DMS53 treated with DMSO at 0.1 percent for 48 hours (cell line): ENCODE results near the gene ENKUR.
"Not testable (repeated sequence)": the region's sequence is repeated elsewhere in the genome, so short reads cannot be mapped to it uniquely, and the experiment has no call there.

ENCODE experiments used
- DNase-seq: peaks from one replicate; lab custom pipeline; 2025; ENCODE audit not compliant: unreplicated experiment; lab: John Stamatoyannopoulos, UW

Gene ENKUR

DNA sequence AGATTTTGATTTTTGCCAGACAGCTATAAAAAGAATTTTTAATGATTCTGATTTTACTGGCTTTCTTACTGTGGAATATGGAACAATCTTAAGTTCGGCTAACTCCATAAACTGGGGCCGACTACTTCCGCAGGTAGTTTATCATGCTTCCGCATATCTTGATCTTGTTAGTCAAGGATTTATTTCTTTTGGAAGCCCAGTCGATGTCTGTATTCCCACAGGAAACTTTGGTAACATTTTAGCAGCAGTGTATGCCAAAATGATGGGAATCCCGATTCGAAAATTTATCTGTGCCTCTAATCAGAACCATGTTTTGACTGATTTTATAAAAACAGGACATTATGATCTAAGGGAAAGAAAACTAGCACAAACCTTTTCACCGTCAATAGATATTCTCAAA lies 8.6 kb upstream of the ENKUR start:
- no peak for DNase-seq

DNA sequence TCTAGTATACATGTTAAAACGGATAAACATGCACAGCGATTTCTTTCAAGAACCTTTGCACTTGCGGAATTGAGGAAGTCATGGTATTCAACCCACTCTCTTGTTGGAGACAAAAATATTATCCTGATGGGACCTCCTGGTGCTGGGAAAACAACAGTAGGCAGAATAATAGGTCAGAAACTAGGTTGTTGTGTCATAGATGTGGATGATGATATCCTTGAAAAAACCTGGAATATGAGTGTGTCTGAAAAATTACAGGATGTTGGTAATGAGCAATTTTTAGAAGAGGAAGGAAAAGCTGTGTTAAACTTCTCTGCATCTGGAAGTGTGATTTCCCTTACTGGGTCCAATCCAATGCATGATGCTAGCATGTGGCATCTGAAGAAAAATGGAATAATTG lies 7.3 kb upstream of the ENKUR start:
- no peak for DNase-seq

DNA sequence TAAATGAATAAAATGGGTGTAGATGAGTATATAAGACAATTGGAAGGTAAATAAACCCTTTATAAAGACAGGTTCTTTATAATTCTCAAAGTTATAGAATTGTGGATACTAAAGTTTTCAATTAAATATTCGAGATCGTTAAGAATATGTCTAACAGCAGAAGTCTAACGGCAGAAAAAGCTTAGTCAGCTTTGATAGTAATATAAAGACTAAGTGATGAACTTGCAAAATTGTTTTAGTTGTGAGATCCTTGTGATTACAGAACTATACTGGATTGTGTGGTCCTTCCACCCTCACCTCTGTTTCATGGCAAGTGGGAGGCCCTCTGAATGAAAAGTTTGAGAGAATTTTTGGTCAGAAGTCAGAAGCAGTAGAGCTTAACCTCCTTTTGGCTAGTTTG lies 2.7 kb upstream of the ENKUR start:
- no peak for DNase-seq

DNA sequence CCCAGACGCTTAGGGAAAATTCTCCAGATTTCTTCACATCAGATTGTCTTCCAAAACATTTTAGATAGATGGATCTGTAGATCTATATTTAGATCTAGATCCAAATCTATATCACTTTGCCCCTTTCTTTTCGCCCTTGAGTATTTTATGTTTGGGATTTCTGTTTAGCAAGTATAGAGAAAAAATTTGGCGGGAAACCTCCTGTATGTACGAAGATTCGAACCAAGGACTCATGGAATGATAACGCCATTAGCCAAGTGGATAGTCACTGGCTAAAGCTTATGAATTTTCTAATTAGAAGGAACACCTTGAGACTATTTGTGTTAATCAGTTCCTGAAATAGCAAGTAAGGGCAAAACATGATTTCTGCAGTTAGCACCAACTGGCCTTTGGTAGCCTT lies 1.7 kb upstream of the ENKUR start:
- DNase-seq: no peak

DNA sequence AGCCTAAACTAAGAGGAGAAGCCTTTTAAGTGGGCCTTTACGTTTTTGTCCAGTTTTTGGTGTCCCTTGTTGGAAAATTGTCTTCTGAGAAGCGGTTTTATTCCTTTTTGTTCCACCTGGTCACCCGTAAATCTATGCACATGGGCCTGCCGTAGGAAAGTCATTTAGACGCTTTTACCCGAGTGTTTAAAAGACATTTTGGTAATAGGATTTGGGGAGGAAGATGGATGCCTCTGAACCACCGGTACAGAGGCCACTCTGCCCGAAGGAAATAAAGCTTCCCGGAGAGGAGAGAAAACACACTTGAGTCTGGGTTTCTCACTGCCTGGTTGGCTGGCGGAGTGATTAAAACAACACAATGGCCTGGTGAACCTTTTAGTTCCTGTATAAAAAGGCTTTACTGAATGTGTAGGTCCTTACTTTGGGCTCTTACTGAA lies 1.2 kb upstream of the ENKUR start:
- DNase-seq: no peak

DNA sequence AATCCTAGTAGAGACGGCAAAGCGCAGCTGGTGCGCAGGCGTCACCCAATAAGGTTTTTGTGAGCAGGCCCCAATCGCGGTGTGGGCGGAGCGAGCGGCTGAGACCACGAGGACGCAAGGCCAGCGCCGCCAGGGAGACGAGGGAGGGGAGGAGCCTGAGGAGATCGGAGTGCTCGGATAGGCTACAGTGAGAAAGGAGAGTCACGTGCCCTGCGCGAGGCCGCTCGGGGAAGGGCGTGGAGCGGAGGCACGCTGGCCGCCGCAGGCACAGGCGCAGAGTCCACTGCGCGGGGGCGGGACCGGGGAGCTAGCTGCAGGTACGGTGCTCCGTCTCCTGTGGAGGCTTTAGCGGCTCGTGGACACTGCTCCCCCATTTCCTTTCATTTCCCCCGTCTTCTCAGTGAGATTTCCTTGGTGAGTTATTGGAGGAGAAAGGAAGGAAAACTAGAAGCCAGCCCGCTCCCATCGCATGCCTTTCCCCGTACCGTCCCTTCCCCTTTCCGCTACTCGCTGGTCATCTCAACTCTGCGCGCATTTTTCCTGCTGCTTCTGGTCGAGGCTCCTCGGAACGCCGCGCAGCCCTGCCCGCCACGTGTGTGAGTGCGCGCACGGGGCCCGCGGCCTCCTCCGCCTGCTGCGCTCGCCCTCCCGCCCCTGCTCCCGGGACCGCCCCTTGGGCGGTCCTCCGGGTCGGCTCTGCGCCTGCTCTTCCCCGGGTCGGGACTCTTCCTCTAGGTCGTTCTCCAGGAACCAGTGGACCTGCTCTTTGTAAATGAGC lies 607 bp upstream of the ENKUR start, which contains the start of gene THNSL1:
THNSL1 (plus strand) TSS at position 237 of the 778 bp plus-strand sequence. CDS start 6,612 bp downstream, outside the sequence.
- DNase-seq: peak; percentile 98

DNA sequence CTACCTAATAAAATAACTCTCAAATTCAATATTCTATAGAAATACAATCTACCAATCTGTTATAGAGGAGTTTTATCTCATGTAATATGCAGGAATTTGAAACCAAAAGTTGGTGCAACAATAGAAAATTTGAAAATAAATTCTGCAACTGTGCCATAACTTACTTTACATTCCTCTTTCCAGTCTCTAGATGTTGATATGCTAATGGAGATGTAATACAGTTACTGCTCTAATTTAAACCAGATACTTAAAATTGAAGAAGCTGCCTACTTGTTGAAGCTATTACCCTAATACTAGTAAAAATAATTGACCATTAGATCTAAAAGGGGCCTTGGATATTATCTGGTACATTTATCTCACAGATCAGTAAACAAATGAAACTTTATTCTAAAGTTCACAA lies 1.4 kb downstream of the ENKUR start:
- DNase-seq: no peak

DNA sequence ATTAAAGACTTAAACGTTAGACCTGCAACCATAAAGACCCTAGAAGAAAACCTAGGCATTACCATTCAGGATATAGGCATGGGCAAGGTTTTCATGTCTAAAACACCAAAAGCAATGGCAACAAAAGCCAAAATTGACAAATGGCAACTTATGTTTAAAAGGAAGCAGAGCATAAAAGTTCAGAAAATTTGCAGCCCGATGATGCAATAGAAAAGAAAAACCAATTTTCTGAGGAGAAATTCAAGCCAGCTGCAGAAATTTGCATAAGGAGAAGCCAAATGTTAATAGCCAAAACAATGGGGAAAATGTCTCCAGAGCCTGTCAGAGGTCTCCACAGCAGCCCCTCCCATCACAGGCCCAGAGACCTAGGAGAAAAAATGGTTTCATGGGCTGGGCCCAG lies 4.4 kb downstream of the ENKUR start:
- not testable (repeated sequence) for DNase-seq

DNA sequence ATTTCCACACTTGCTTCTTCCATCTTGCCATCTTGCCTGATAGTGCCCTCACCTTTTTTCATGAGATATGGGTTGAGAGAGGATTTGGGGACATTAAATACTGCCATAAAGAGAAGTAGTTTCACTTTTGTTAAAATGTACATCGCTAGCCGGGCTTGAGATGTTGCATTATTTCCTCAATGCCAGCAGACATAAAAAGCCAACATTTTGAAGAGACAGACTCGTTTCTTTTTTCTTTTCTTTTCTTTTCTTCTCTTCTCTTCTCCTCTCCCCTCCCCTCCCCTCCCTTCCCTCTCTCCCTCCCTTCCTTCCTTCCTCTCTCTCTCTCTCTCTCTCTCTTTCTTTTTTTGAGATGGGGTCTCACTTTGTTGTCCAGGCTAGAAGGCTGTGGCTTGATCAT lies 17.9 kb downstream of the ENKUR start:
- no peak for DNase-seq

DNA sequence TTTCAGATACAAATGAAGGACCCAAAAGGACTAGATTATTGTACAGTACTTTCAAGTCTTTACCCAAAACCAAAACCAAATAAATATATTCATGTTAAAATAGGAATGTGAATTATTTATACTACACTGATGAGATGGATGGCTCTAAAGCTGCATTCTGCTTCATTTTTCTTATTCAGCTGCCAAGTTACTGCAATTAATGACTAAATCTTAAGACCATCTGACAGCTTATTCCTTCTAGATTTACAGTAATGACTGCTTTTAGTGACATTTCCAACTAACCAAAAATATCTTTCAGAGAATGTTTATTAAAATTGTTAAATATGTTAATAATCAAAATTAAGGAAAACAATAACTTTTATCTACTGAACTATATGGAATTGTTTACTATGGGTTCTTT lies 20.9 kb downstream of the ENKUR start:
- DNase-seq: no peak

DNA sequence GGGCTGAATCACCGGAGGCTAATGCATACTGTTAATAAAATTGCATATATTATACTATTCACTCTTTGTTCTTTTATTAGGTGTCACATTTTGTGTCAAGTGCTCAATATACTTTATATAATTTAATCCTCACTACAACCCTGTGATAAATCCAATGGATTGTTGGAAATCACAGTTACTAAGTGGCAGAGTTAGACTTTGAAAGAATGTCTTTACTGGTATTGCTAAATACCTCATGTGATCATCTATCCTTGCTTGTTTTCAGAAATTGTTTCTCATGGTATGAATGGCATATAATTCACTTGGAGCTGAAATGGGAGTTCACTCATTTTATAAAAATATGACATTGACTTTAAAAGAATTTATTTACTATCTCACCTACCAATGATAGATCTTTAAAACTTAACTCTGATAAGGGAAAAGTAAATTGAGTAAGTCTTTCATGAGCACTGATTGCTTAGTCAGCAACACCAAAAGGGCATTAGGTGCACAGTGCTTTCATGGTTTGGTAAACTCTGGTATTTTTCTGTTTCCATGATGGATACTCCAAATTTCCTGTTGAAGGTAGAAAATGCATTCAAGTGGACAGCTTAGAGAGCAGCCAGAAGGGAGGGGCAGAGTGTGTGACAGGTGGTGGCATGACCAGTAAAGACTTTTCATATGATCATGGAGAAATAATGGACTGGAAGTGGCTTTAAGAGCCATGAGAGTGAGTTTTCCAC lies 22.6 kb downstream of the ENKUR start:
- DNase-seq: no peak

DNA sequence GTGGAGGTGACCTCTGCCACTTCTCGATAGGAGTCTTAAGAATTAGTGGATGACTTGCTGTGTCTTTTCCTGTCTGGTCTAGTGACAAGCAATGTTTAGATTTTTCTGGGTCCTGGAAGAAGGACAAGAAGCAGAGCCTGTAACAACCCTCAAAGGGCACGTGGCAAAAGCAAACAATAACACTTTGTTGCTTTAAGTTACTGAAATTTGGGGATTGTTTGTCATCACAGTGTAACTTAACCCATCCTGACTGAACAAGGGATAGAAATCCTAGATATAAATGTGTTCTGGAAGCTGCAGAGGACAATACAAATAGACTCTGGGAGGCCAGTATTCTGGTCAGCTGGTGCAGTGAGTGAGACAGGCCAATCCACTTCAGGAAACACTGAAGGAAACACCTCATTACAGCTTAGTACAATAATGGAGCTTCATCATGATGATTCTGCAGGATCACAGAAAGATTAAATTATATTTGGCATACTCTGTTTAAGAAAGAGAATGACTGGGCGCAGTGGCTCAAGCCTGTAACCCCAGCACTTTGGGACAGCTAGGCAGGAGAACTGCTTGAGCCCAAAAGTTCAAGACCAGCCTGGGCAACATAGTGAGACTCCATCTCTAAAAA lies 23.3 kb downstream of the ENKUR start:
- no peak for DNase-seq

DNA sequence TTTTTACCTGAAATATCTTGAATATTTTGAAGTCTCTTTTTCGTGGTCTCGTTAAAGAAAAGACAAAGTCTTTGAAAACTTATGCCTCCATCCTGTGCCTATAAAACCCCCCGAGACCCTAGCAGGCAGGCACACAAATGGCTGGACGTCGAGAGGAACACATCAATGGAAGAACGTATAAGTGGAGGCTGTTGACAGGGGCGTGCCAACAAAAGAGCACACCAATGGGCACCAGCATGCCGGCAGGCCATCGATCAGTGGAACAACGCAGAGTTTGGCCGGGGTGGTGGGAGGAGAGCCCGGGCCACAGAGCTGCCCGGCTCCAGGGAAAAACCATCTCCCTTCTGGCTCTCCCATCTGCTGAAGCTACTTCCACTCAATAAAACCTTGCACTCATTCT lies 24.7 kb downstream of the ENKUR start:
- DNase-seq: no peak

DNA sequence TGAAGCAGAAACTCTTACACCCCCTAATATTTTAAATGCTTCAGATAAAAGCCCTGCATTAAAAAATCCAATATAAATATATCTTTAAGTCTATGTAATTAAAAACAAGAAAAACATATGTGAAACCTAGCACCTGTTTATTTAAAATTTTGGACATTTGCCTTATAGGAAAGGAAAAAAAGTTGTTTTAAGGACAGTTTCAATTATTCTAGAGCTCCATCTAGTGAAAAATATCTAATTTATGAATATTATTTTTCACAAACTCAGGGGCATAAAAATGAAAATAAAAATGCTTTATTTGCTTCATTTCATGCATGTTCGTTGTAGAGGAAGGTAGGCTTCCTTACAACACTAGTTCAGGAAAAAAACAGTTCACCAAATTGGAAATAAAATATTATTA lies 26.1 kb downstream of the ENKUR start:
- no peak for DNase-seq

DNA sequence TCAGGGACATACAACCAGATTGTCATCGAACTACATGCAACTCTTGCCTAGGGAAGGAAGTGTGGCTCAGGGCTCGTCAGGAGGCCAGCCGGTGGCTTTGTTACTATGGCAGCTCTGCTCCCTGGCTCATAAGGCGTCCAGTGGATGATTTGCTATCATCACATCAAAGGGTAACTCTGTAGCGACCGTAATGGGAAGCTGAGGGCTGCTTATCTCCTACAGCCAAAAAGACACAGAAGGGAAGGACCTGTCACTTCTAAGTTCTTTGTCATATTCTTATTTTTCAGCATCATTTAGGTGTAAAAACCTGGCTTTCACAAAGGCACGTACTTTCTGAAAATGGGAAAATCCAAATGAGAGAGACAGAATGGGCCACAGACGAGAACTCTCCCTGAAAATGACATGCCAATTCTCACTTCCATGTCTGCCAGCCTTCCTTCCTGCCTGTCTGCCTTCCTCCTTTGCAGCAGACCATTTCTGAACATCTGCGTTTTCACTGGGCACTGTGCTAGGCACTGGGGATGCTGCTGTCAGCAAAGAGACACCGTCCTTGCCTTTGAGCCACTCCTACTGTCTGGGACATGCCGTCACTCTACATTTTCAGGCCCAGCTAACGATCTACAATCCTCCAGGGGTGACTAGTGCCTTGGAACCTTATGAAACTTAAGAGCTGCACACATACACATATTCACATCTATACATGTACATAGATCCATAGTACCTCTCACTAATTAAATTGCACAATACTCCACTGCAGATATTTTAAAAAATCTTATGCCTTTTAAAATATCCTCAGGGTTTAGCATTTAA lies 26.9 kb downstream of the ENKUR start:
- DNase-seq: no peak

DNA sequence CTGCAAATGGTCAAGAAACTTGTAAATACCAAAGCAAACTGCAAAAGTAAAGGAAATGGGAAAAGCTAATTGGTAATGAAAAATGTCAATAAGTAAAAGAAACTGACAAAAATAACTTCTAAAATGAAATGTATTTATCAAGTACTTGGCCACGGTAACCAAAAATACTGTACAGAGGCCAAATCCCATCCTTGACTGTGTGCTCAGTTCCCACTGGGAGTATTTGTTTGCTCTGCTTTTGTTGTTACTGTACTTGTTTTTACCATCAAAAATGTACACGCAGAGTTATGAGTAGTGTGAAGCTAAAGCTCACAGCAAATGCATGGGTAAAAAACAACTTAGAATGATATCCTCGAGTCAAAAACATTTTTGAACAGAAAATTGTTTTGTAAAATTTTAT lies 31.1 kb downstream of the ENKUR start:
- DNase-seq: no peak

DNA sequence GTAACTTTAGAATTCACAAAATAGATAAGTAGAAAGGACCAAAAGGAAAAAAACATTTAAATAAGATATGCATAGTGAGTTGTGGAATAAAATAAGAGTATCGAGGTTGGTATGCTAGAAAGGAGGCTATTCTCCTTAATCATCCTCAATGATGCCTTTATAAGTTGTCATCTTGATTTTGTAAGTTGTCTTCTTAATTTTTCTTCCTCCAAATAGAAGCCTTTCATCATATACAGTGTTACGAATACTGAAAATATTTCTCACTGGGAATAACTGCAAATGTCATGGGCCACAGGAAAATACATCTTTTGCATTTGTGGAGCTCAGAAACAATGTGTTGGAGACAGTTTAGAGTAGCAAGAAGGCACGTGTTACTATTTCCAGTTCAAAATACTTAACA lies 32.0 kb downstream of the ENKUR start:
- DNase-seq: no peak

DNA sequence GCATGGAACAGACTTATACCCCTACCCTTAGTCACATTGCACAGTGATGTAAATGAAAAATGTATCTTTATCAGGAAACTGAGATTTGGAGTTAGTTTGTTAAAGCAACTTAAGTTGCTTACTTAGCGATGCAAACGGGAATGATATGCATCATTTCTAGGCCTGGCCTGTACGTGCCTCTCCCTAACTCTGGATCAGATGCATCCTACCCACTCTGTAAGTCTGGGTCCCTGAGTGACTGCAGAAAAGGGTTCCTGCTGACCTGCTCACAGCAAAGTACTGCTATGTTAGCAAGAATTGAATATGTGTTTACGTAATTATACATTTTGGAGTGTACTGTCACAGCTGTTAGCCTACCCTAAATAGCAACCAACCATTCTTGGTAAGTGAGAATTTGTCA lies 32.8 kb downstream of the ENKUR start:
- DNase-seq: no peak

DNA sequence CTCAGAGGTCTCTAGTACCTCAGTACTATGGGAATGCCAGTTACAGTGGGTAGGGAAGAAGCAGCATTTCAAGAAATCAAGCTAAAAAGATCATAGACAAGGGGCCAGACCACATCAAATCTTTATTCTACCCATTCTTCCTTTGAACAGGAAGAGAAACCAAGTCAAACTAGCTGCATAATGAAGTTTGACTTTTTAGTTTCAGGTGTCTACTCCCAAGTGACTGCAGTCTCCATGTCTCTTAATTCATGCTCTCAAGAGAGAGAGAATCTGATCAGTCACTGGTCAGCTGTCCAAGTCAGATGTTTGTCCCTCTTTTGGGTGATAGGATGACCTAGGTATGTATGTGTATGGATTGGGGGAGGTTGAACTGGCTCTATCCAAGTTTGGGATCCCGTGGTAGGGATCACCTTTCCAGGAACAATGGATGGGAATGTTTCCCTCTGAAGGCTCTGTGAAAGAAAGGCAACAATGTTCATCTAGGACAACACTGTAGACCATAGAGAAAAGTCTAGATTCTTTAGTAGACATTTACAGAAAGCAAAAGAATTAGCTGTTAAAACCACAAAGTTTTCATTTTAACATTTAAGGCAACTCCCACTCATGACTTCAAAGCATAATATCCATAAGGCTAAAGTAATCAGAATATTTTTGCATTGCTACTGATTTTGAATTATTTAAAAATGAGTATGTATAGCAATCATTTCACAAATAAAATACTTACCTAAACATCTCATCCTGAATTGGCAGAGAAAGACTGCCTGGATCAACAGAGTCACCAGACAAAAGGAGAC lies 33.4 kb downstream of the ENKUR start:
- no peak for DNase-seq

DNA sequence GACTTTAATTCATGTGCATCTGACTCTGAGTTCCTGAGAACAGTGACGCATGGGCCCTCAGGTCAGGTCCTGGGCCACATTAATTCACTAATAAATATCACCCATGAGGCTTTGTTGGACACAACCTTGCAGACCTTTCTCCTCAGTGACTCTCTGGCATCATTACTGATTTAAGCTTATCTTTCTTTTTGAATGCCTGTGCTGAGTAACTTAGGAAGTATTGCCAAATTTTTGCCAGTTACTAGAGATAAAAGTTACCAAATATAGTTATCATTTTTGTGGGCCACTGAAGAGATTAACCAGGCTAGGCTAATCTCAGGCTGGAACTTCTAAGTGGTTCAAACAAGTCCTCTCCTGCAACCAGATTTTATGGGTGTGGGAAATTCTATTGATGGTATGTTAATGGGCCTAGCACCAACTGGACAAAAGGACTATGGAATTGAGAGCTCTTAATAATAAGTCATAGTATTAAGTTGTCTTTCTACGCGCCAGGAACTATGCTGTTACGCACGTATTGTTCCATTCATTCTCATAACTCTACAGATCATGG lies 34.7 kb downstream of the ENKUR start:
- DNase-seq: no peak
